T47D (cell line): ENCODE data around the gene SDHB.

ENCODE experiments used
- DNase-seq, 2 experiments: peaks; one replicate each; pipeline versions ENCODE4 v3.0.0 to v3.0.0-alpha.2; 2011 to 2012; ENCODE audit warnings: low read depth in 1 of 2, low spot score in 1 of 2
- JUND ChIP-seq: IDR thresholded peaks from 2 replicates; pipeline ENCODE4 v1.6.1; 2012; ENCODE audit warnings: low read depth
- in situ Hi-C: cut with HindIII; loops from 2 replicates; pipeline ENCODE4 v1.10.0; 2016; ENCODE audit warnings: low sequenced_read_pairs, low pct_unique_long_range_greater_than_20kb

SDHB gene

GRCh38 chr1:17028662-17029188 is 25.1 kb downstream of the SDHB start:
- TF ChIP-seq JUND, result no peak
- no peak for DNase-seq
- in situ Hi-C loops, result no loop called here

GRCh38 chr1:17027900-17028299 is 25.9 kb downstream of the SDHB start:
- in situ Hi-C loops, result no loop called here
- no peak for DNase-seq
- TF ChIP-seq JUND, result no peak

GRCh38 chr1:17027403-17027802 is 26.4 kb downstream of the SDHB start:
- no peak for DNase-seq
- TF ChIP-seq JUND, result no peak
- in situ Hi-C loops, result no loop called here

- TF ChIP-seq JUND, result no peak
- in situ Hi-C loops, result no loop called here
- DNase-seq, result no peak
Observed at GRCh38 chr1:17024721-17025120, 29.1 kb downstream of the SDHB start.

GRCh38 chr1:17023573-17023972 is 30.3 kb downstream of the SDHB start:
- TF ChIP-seq JUND, result no peak
- no peak for DNase-seq
- in situ Hi-C loops, result no loop called here

- in situ Hi-C loops, result no loop called here
- DNase-seq, result no peak
- TF ChIP-seq JUND, result no peak
Observed at GRCh38 chr1:17023102-17023501, 30.7 kb downstream of the SDHB start.

- DNase-seq, result no peak
- no peak for TF ChIP-seq JUND
- in situ Hi-C loops, result no loop called here
Observed at GRCh38 chr1:17021896-17022295, 31.9 kb downstream of the SDHB start.

- in situ Hi-C loops, result no loop called here
Observed at GRCh38 chr1:17020502-17020901, 33.3 kb downstream of the SDHB start.

GRCh38 chr1:17018849-17019248 is 35.0 kb downstream of the SDHB start:
- DNase-seq, result no peak
- no peak for TF ChIP-seq JUND
- in situ Hi-C loops, result no loop called here

More at GRCh38 chr1:17020502-17020901, 33.3 kb downstream of the SDHB start:
- DNase-seq, result no peak
- no peak for TF ChIP-seq JUND

GRCh38 chr1:17017435-17017834 is 36.4 kb downstream of the SDHB start:
- TF ChIP-seq JUND, result no peak
- in situ Hi-C loops, result no loop called here
- DNase-seq, result no peak

- DNase-seq, result no peak
- TF ChIP-seq JUND, result no peak
- in situ Hi-C loops, result no loop called here
Observed at GRCh38 chr1:17016317-17016661, 37.5 kb downstream of the SDHB start.

GRCh38 chr1:17014671-17015567 is 38.9 kb downstream of the SDHB start:
- in situ Hi-C loops, result no loop called here
- DNase-seq, result no peak
- TF ChIP-seq JUND, result no peak

- DNase-seq, result no peak
Observed at GRCh38 chr1:17013491-17014320, 40.1 kb downstream of the SDHB start.

More at GRCh38 chr1:17013491-17014320, 40.1 kb downstream of the SDHB start:
- in situ Hi-C loops, result no loop called here
- no peak for TF ChIP-seq JUND
